Common myeloid progenitor, CD34-positive (primary cell): ENCODE results near the gene SMIM3.
A peak's percentile ranks its signal among the peaks of the same experiment; 100 is the strongest.
"Not testable (repeated sequence)": the region's sequence is repeated elsewhere in the genome, so short reads cannot be mapped to it uniquely, and the experiment has no call there.

ENCODE experiments used
- CTCF ChIA-PET: fragments of 350-600 bp; sonication (Branson Sonifier 250); formaldehyde crosslinking; loops from one replicate; lab custom pipeline; 2021; ENCODE audit warnings: antibody characterized with exemption; lab: Charles Lee
- POLR2A ChIA-PET: fragments of 350-600 bp; sonication (Branson Sonifier 250); formaldehyde crosslinking; loops from one replicate; lab custom pipeline; 2021; ENCODE audit warnings: antibody characterized with exemption; lab: Charles Lee
- DNase-seq, 3 donors: peaks; one replicate each; pipeline versions ENCODE4 v3.0.0 to v3.0.0-alpha.2; 2013
- H3K27ac ChIP-seq, 2 experiments: 1 replicate in 1 of 2; 2 replicates in 1 of 2; pipeline ENCODE4 v1.7.0; 2013; ENCODE audit warnings: inconsistent platforms in 2 of 2, low read length in 2 of 2, mild to moderate bottlenecking in 2 of 2, low read depth in 1 of 2, moderate library complexity in 1 of 2; ENCODE audit not compliant: severe bottlenecking in 2 of 2, insufficient read depth in 1 of 2, poor library complexity in 1 of 2
- H3K27me3 ChIP-seq, 5 experiments: replicated peaks in 2 of 5; 1 replicate in 3 of 5; 2 replicates in 2 of 5; pipeline versions ENCODE4 v1.6.1 to v1.7.0; 2013; ENCODE audit warnings: low read length in 4 of 5, mild to moderate bottlenecking in 2 of 5, moderate library complexity in 2 of 5, inconsistent platforms in 1 of 5; ENCODE audit not compliant: insufficient read depth in 5 of 5, control insufficient read depth in 4 of 5
- H3K36me3 ChIP-seq, 4 experiments: 1 replicate in 2 of 4; 2 replicates in 2 of 4; pipeline versions ENCODE4 v1.6.1 to v1.7.0; 2013; ENCODE audit warnings: low read length in 3 of 4, control low read depth in 1 of 4, mild to moderate bottlenecking in 1 of 4; ENCODE audit not compliant: control insufficient read depth in 4 of 4, insufficient read depth in 4 of 4
- H3K4me1 ChIP-seq, 4 experiments: 1 replicate in 3 of 4; 2 replicates in 1 of 4; pipeline versions ENCODE4 v1.6.1 to v1.7.1; 2013; ENCODE audit warnings: low read length in 3 of 4, mild to moderate bottlenecking in 3 of 4, control low read depth in 1 of 4, inconsistent platforms in 1 of 4, moderate library complexity in 1 of 4; ENCODE audit not compliant: control insufficient read depth in 4 of 4, insufficient read depth in 4 of 4; ENCODE audit errors: control extremely low read depth in 1 of 4
- H3K4me3 ChIP-seq, 7 experiments: 1 replicate in 4 of 7; 2 replicates in 3 of 7; pipeline versions ENCODE4 v1.5.1 to v1.7.0; 2013; ENCODE audit warnings: mild to moderate bottlenecking in 7 of 7, low read length in 6 of 7, moderate library complexity in 6 of 7, inconsistent platforms in 2 of 7, low read depth in 2 of 7, control low read depth in 1 of 7; ENCODE audit not compliant: insufficient read depth in 4 of 7, control insufficient read depth in 1 of 7; ENCODE audit errors: extremely low read depth in 1 of 7
- H3K9me3 ChIP-seq, 5 experiments: 1 replicate in 4 of 5; 2 replicates in 1 of 5; pipeline versions ENCODE4 v1.6.1 to v1.7.1; 2013; ENCODE audit warnings: low read length in 4 of 5, mild to moderate bottlenecking in 2 of 5, inconsistent platforms in 1 of 5, low read depth in 1 of 5, moderate library complexity in 1 of 5; ENCODE audit not compliant: control insufficient read depth in 4 of 5, insufficient read depth in 2 of 5; ENCODE audit errors: control extremely low read depth in 1 of 5
- WGBS: methylation state at CpG from one replicate; pipeline ENCODE4 v1.1.5; 2013; ENCODE audit not compliant: insufficient coverage; 5-methylcytosine and 5-hydroxymethylcytosine counted together

Gene SMIM3

DNA sequence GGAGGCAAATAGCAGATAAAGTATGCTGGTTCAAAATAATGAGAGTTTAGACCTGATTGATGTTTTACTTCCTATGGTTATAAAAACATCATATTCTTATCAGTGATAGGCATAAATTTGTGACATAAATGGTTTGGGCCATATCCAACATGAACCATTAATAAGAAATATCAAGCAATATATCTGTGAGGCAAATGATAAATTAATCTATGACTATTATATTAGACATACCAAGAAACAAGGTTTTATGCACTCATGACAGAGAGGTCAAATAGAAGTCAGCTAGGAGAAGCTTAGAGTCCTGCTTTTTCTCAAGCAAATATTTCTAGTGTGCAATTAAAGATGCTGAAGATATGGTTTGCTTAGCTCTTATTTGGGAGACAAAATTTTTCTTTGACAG lies 10.4 kb downstream of the SMIM3 start:
- H3K9me3 ChIP-seq = peaks cover 0 to 2% (median 0%) of the 10 kb centered on the region in 5 experiments
- H3K27me3 ChIP-seq = no peaks in the 10 kb centered on the region
- DNase-seq = no peak
- peak overlapping the region in 2 of 7 experiments; percentile 44 to 54 for H3K4me3 ChIP-seq
- H3K4me1 ChIP-seq = peaks cover 56 to 77% (median 59%) of the 10 kb centered on the region in 4 experiments
- ChIA-PET CTCF (interaction anchor here (0.9 to 3.0 kb wide), 6 partner anchors 11 to 58 kb away, joined by 4 to 30 read pairs (median 12); partner anchors contain the start of genes DCTN4, IRGM and SMIM3), POLR2A (interaction anchor here (0.6 to 2.2 kb wide), 4 partner anchors 10 to 308 kb away, joined by 6 to 11 read pairs (median 8); partner anchors contain the start of gene SMIM3)
- H3K36me3 ChIP-seq = peaks cover 0 to 3% (median 0%) of the 10 kb centered on the region in 4 experiments
- H3K27ac ChIP-seq = peak overlapping the region in 1 of 2 experiments; percentile 79

DNA sequence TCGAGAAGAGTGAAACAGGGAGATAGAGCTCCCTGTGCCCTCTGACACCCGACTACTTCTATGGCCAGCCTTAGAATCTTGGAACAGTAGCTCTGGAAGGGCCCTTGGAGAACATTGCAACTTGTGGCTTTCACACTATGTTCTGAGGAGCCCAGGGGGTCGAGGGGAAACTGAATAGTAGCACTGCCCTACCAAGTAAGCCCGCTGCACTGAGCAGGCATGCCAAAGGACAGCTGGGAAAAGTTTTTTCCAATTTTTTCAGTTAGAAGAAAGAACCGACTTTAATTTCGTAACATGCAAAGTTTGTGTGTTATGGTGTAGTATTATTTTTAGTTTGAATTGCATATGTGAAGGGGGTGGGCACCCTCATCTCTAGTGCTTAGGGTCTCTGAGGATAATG lies 10.9 kb downstream of the SMIM3 start:
- H3K27me3 ChIP-seq = no peaks in the 10 kb centered on the region
- H3K36me3 ChIP-seq = peaks cover 0 to 3% (median 0%) of the 10 kb centered on the region in 4 experiments
- CTCF ChIA-PET = interaction anchor here (2.2 to 3.0 kb wide), 5 partner anchors 11 to 58 kb away, joined by 7 to 30 read pairs (median 12); partner anchors contain the start of genes DCTN4, IRGM and SMIM3
- H3K4me1 ChIP-seq = peaks cover 51 to 72% (median 55%) of the 10 kb centered on the region in 4 experiments
- DNase-seq = no peak
- peak overlapping the region; percentile 69 to 79 for H3K27ac ChIP-seq
- POLR2A ChIA-PET = interaction anchor here (0.6 to 2.2 kb wide), 3 partner anchors 11 to 25 kb away, joined by 6 to 11 read pairs (median 8); partner anchors contain the start of gene SMIM3
- WGBS = 69% methylated on average over 4 of the region's 6 CpGs
- H3K4me3 ChIP-seq = peak overlapping the region in 3 of 7 experiments; percentile 37 to 54 (median 44)
- peaks cover 0 to 2% (median 0%) of the 10 kb centered on the region in 5 experiments for H3K9me3 ChIP-seq

GRCh38 chr5:150789943-150790611 lies 11.5 kb downstream of the SMIM3 start:
- ChIA-PET POLR2A (interaction anchor here (2.0 to 2.2 kb wide), 2 partner anchors 11 to 25 kb away, joined by 8 to 11 read pairs; partner anchors contain the start of gene SMIM3), CTCF (interaction anchor here (2.2 to 3.0 kb wide), 5 partner anchors 11 to 57 kb away, joined by 7 to 30 read pairs (median 12); partner anchors contain the start of genes DCTN4, IRGM and SMIM3)
- WGBS = 0% methylated on average over 5 of the region's 7 CpGs
- H3K27me3 ChIP-seq = no peaks in the 10 kb centered on the region
- peak overlapping the region in 5 of 7 experiments; percentile 11 to 64 (median 42) for H3K4me3 ChIP-seq
- peaks cover 0 to 2% (median 0%) of the 10 kb centered on the region in 5 experiments for H3K9me3 ChIP-seq
- H3K4me1 ChIP-seq = peaks cover 47 to 68% (median 51%) of the 10 kb centered on the region in 4 experiments
- H3K36me3 ChIP-seq = peaks cover 0 to 5% (median 2%) of the 10 kb centered on the region in 4 experiments
- H3K27ac ChIP-seq = peak overlapping the region; percentile 69 to 79
- DNase-seq = peak; percentile 89 to 98 (median 96)

DNA sequence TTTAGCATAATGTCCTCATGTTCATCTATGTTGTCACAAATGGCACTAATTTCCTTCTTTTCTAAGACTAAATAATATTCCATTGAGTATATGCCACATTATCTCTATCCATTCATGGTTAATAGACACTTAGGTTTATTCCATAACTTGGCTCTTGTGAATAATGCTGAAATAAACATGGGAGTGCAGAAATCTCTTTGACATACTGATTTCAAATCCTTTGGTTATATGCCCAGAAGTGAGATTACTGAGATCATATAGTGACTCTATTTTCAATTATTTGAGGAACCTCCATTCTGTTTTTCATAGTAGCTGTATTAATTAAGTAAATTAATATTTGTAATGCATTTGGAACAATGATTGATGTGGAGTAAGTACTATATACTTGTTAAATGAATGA lies 13.0 kb downstream of the SMIM3 start:
- Histone ChIP-seq H3K4me1 (peaks cover 43 to 59% (median 46%) of the 10 kb centered on the region in 4 experiments), H3K4me3 (no peak overlapping the region), H3K27me3 (no peaks in the 10 kb centered on the region), H3K9me3 (no peaks in the 10 kb centered on the region), H3K27ac (peak overlapping the region in 1 of 2 experiments; percentile 79), H3K36me3 (peaks cover 5 to 18% (median 12%) of the 10 kb centered on the region in 4 experiments)
- DNase-seq = no peak
- ChIA-PET CTCF (interaction anchor here (1.2 to 3.0 kb wide), 5 partner anchors 8 to 83 kb away, joined by 3 to 12 read pairs (median 6); no protein-coding TSS in a partner anchor), POLR2A (no interaction called here)

GRCh38 chr5:150793423-150793888 lies 14.9 kb downstream of the SMIM3 start:
- Histone ChIP-seq H3K36me3 (peaks cover 7 to 27% (median 18%) of the 10 kb centered on the region in 4 experiments), H3K4me1 (peaks cover 27 to 40% (median 30%) of the 10 kb centered on the region in 4 experiments)
- H3K27ac ChIP-seq, H3K27me3 ChIP-seq, H3K9me3 ChIP-seq, POLR2A ChIA-PET, DNase-seq, H3K4me3 ChIP-seq, CTCF ChIA-PET: not testable (repeated sequence)
- 100% methylated on average over 2 of the region's 2 CpGs for WGBS

GRCh38 chr5:150794927-150795326 lies 16.4 kb downstream of the SMIM3 start:
- H3K27ac ChIP-seq = no peak overlapping the region
- 100% methylated on average over 1 of the region's 2 CpGs for WGBS
- no peak for DNase-seq
- peaks cover 7 to 29% (median 18%) of the 10 kb centered on the region in 4 experiments for H3K36me3 ChIP-seq
- H3K4me1 ChIP-seq = peaks cover 12 to 25% (median 15%) of the 10 kb centered on the region in 4 experiments
- no peaks in the 10 kb centered on the region for H3K9me3 ChIP-seq
- ChIA-PET CTCF (interaction anchor here (0.8 to 2.9 kb wide), 5 partner anchors 12 to 53 kb away, joined by 3 to 10 read pairs (median 4); no protein-coding TSS in a partner anchor), POLR2A (no interaction called here)
- no peaks in the 10 kb centered on the region for H3K27me3 ChIP-seq
- no peak overlapping the region for H3K4me3 ChIP-seq
